GM12878 (cell line): ENCODE results near the gene PTGIS. TPM values are rescaled to one million over a fixed set of nuclear protein-coding genes. Genes with fewer than 3 reads are reported as not detected.
"Not testable (repeated sequence)": the region's sequence is repeated elsewhere in the genome, so short reads cannot be mapped to it uniquely, and the experiment has no call there.

Source experiments
- ATAC-seq: fragments of 200-7000 bp; cut with Tn5 transposase; 3 replicates; pipeline ENCODE4 v1.9.1; 2020; ENCODE audit warnings: mild to moderate bottlenecking, moderate library complexity
- BruUV-seq: library from RNA; stranded (reverse); fragments of 400-500 nt; replicated peaks from 2 replicates; lab custom pipeline; 2021; lab: Mats Ljungman, UMichigan
- CTCF ChIA-PET: fragments of 300-600 bp; sonication (Branson Sonifier 250); formaldehyde crosslinking; extraction: SDS; loops from one replicate; lab custom pipeline; 2021; ENCODE audit warnings: inconsistent platforms; lab: Yijun Ruan, JAX
- POLR2A ChIA-PET: fragments of 350-600 bp; formaldehyde crosslinking; extraction: SDS; loops from one replicate; lab custom pipeline; 2021; ENCODE audit warnings: inconsistent platforms; lab: Charles Lee
- RAD21 ChIA-PET: fragments of 300-600 bp; sonication (Branson Sonifier 250); formaldehyde crosslinking; loops from one replicate; lab custom pipeline; 2023; ENCODE audit warnings: antibody characterized with exemption; ENCODE audit not compliant: unreplicated experiment; lab: Charles Lee
- SMC1A ChIA-PET: fragments of 300-600 bp; sonication (Branson Sonifier 250); formaldehyde crosslinking; loops from one replicate; lab custom pipeline; 2023; ENCODE audit not compliant: unreplicated experiment, uncharacterized antibody; lab: Charles Lee
- DNase-seq: peaks from one replicate; pipeline ENCODE4 v3.0.0-alpha.2; 2011; ENCODE audit warnings: low read depth, low spot score
- FAIRE-seq: peaks from 3 replicates; lab custom pipeline; 2011; peaks lifted over from hg19 to GRCh38; lab: Jason Lieb, UNC
- H2AFZ ChIP-seq: 2 replicates; pipeline ENCODE4 v1.6.0; 2011; ENCODE audit warnings: low read depth, low read length, control low read depth; ENCODE audit not compliant: control insufficient read depth
- H3K27ac ChIP-seq: 2 replicates; pipeline ENCODE4 v1.5.1; 2011; ENCODE audit warnings: control low read depth; ENCODE audit not compliant: control insufficient read depth, insufficient read depth
- H3K27me3 ChIP-seq, 2 experiments: replicated peaks in 1 of 2; 2 replicates each; pipeline versions ENCODE4 v1.6.0 to v1.6.1; 2011; ENCODE audit warnings: low read length in 1 of 2; ENCODE audit not compliant: control insufficient read depth in 2 of 2, insufficient read depth in 2 of 2
- H3K36me3 ChIP-seq, 2 experiments: 2 replicates each; pipeline ENCODE4 v1.5.1; 2011; ENCODE audit warnings: low read length in 1 of 2; ENCODE audit not compliant: control insufficient read depth in 2 of 2, insufficient read depth in 2 of 2
- H3K4me1 ChIP-seq: 2 replicates; pipeline ENCODE4 v1.6.1; 2011; ENCODE audit warnings: mild to moderate bottlenecking, low read length, moderate library complexity, mixed read lengths; ENCODE audit not compliant: control insufficient read depth, insufficient read depth
- H3K4me2 ChIP-seq: 2 replicates; pipeline ENCODE4 v1.6.0; 2011; ENCODE audit warnings: control low read depth; ENCODE audit not compliant: control insufficient read depth, insufficient read depth
- H3K4me3 ChIP-seq: fragments of 200-600 bp; sonication (generic); 2 replicates; pipeline ENCODE4 v1.5.1; 2016
- H3K79me2 ChIP-seq: 2 replicates; pipeline ENCODE4 v1.6.0; 2011; ENCODE audit warnings: low read length; ENCODE audit not compliant: control insufficient read depth, insufficient read depth
- H3K9ac ChIP-seq: 2 replicates; pipeline ENCODE4 v1.8.0; 2011; ENCODE audit warnings: low read length, control low read depth, mixed read lengths; ENCODE audit not compliant: control insufficient read depth, insufficient read depth
- H3K9me3 ChIP-seq: replicated peaks from 3 replicates; pipeline ENCODE4 v1.5.1; 2011; ENCODE audit warnings: mild to moderate bottlenecking, low read length; ENCODE audit not compliant: control insufficient read depth, insufficient read depth
- H4K20me1 ChIP-seq: 2 replicates; pipeline ENCODE4 v1.6.0; 2011; ENCODE audit not compliant: control insufficient read depth, insufficient read depth
- CBX5 ChIP-seq: sonication (generic); IDR thresholded peaks from 2 replicates; pipeline ENCODE4 v1.6.1; 2016; ENCODE audit warnings: low read depth, moderate library complexity, mild to moderate bottlenecking, inconsistent platforms
- E4F1 ChIP-seq: fragments of 450-650 bp; IDR thresholded peaks from 2 replicates; pipeline ENCODE4 v1.6.1; 2018; ENCODE audit warnings: borderline replicate concordance, mild to moderate bottlenecking; ENCODE audit not compliant: partially characterized antibody
- HDAC2 ChIP-seq: fragments of 200-600 bp; sonication (generic); IDR thresholded peaks from 2 replicates; pipeline ENCODE4 v1.6.1; 2017
- MEF2B ChIP-seq: fragments of 450-650 bp; IDR thresholded peaks from 2 replicates; pipeline ENCODE4 v1.6.1; 2018; ENCODE audit warnings: mild to moderate bottlenecking, moderate library complexity; ENCODE audit not compliant: partially characterized antibody, poor library complexity, severe bottlenecking
- POLR2AphosphoS5 ChIP-seq: IDR thresholded peaks from 2 replicates; pipeline ENCODE4 v1.6.1; 2011; ENCODE audit warnings: mild to moderate bottlenecking, low read length, inconsistent platforms
- SREBF1 ChIP-seq: IDR thresholded peaks from 2 replicates; pipeline ENCODE4 v1.6.1; 2012; ENCODE audit warnings: mild to moderate bottlenecking, low read length
- ZNF274 ChIP-seq: IDR thresholded peaks from one replicate; pipeline ENCODE4 v1.8.0; 2011; ENCODE audit not compliant: insufficient read length, insufficient read depth
- WGBS: methylation state at CpG from one replicate; pipeline ENCODE4 v1.1.6; 2016; ENCODE audit warnings: low lambda C conversion rate; ENCODE audit not compliant: insufficient replicate concordance, insufficient coverage; ENCODE audit errors: missing lambda C conversion rate; 5-methylcytosine and 5-hydroxymethylcytosine counted together
- in situ Hi-C: fragments of 300-500 bp; cut with MboI; formaldehyde crosslinking; loops from 9 replicates; pipeline ENCODE4 v1.14.3; 2018; ENCODE audit warnings: mixed read lengths
- intact Hi-C: fragments of 100-400 bp; cut with micrococcal nuclease; formaldehyde crosslinking; loops from one replicate; pipeline ENCODE4 v1.14.2; 2022; ENCODE audit not compliant: unreplicated experiment
- polyA plus RNA-seq, 11 experiments: library from polyadenylated mRNA; depleted of rRNA in 4 of 11; unstranded in 6 of 11; stranded (reverse) in 5 of 11; fragments of >200 nt; fragmentation: Nextera tagmentation in 4 of 11; fragmentation: Illumina TruSeq in 1 of 11; extraction: Ambion mirVana in 4 of 11; extraction: Trizol in 1 of 11; gene quantifications; 1 replicate in 1 of 11; 2 replicates in 10 of 11; pipeline versions ENCODE4 v1.2.1 to v1.2.3, GENCODE V29; 2011 to 2016; ENCODE audit warnings: inconsistent platforms in 2 of 11, missing spikeins in 2 of 11, low read depth in 1 of 11
- total RNA-seq, 4 experiments: library from RNA; depleted of rRNA in 3 of 4; stranded (reverse); fragments of >200 nt in 3 of 4; fragmentation: Illumina TruSeq in 1 of 4; extraction: Trizol in 1 of 4; gene quantifications; 2 replicates each; pipeline versions ENCODE4 v1.2.1 to v1.2.3, GENCODE V29; 2013 to 2021
- TF ChIP-seq, protein P1 (sequence below): fragments of 450-650 bp; IDR thresholded peaks from 2 replicates; pipeline ENCODE4 v1.6.1; 2017; ENCODE audit warnings: mild to moderate bottlenecking, moderate library complexity

PTGIS gene
- total and polyA plus RNA-seq, 10 of the 15 experiments (the other 5 are each of a cell fraction or from before 2014, with no cell fraction given): 0.10 TPM; not detected in 9

- FAIRE-seq: not testable (repeated sequence)
Observed at GRCh38 chr20:49615051-49615400, 47.1 kb upstream of the PTGIS start.

DNA sequence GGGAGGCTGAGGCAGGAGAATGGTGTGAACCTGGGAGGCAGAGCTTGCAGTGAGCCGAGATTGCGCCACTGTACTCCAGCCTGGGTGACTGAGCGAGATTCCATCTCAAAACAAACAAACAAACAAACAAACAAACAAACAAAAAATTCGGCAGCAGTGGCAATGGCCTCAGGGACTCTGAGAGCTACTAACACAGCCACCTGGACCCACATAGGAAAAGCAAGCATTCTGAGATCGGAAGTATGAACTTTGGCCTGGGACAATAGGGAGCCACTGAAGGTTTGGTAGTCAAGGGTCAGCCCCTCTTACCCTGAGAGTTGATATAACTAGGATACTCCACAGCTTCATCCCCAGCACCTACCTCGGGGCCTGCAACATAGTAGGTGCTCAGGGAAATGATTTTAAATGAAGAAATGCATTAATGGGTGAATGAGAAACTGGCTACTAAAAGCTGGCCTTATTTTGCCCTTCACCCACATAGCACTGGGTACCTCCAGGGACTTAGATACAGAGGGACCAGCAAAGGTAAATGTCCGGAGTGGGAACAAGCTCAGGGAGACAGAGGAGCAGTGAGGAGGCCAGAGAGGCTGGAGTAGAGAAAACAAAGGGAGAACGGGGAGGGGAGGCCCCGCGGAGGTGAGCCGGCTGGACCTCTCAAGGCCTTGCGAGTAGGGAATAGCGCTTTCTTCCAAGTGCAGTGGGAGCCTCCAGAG, 46.6 kb upstream of the PTGIS start:
- H3K4me2 ChIP-seq: no peak overlapping the region
- BruUV-seq: no TSS peak
- H3K4me3 ChIP-seq: no peak overlapping the region
- no peak overlapping the region for H3K9ac ChIP-seq
- no peak overlapping the region for H3K27ac ChIP-seq
- in situ Hi-C loops: loop anchor here (5.0 kb wide), 2 partner anchors 233 to 313 kb away; no protein-coding TSS in a partner anchor
- no peaks in the 10 kb centered on the region for H3K36me3 ChIP-seq
- intact Hi-C loops: loop anchor here (5.0 kb wide), 1 partner anchor 208 kb away; no protein-coding TSS in a partner anchor
- RAD21 ChIA-PET: interaction anchor here (0.6 to 1.4 kb wide), 3 partner anchors 61 to 302 kb away, joined by 3 read pairs; no protein-coding TSS in a partner anchor
- WGBS: 74% methylated on average over 13 of the region's 13 CpGs
- no peaks in the 10 kb centered on the region for H3K9me3 ChIP-seq
- FAIRE-seq (no peak), ATAC-seq (no peak), DNase-seq (no peak)
- H3K4me1 ChIP-seq: peaks cover 13% of the 10 kb centered on the region
- CTCF ChIA-PET: interaction anchor here (0.6 to 3.1 kb wide), 10 partner anchors 9 to 235 kb away, joined by 3 to 10 read pairs (median 4); no protein-coding TSS in a partner anchor
- POLR2A ChIA-PET: no interaction called here
- no peaks in the 10 kb centered on the region for H3K79me2 ChIP-seq
- H2AFZ ChIP-seq: no peak overlapping the region
- no peaks in the 10 kb centered on the region for H4K20me1 ChIP-seq
- H3K27me3 ChIP-seq: no peaks in the 10 kb centered on the region
- SMC1A ChIA-PET: interaction anchor here (0.7 to 4.2 kb wide), 10 partner anchors 16 to 318 kb away, joined by 3 to 22 read pairs (median 3); no protein-coding TSS in a partner anchor
- TF ChIP-seq ZNF274 (no peak), SREBF1 (no peak), CBX5 (no peak), HDAC2 (no peak), MEF2B (no peak), E4F1 (no peak), POLR2AphosphoS5 (no peak)
- TF ChIP-seq, protein P1, sequence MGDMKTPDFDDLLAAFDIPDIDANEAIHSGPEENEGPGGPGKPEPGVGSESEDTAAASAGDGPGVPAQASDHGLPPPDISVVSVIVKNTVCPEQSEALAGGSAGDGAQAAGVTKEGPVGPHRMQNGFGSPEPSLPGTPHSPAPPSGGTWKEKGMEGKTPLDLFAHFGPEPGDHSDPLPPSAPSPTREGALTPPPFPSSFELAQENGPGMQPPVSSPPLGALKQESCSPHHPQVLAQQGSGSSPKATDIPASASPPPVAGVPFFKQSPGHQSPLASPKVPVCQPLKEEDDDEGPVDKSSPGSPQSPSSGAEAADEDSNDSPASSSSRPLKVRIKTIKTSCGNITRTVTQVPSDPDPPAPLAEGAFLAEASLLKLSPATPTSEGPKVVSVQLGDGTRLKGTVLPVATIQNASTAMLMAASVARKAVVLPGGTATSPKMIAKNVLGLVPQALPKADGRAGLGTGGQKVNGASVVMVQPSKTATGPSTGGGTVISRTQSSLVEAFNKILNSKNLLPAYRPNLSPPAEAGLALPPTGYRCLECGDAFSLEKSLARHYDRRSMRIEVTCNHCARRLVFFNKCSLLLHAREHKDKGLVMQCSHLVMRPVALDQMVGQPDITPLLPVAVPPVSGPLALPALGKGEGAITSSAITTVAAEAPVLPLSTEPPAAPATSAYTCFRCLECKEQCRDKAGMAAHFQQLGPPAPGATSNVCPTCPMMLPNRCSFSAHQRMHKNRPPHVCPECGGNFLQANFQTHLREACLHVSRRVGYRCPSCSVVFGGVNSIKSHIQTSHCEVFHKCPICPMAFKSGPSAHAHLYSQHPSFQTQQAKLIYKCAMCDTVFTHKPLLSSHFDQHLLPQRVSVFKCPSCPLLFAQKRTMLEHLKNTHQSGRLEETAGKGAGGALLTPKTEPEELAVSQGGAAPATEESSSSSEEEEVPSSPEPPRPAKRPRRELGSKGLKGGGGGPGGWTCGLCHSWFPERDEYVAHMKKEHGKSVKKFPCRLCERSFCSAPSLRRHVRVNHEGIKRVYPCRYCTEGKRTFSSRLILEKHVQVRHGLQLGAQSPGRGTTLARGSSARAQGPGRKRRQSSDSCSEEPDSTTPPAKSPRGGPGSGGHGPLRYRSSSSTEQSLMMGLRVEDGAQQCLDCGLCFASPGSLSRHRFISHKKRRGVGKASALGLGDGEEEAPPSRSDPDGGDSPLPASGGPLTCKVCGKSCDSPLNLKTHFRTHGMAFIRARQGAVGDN: no peak

More at GRCh38 chr20:49615051-49615400, 47.1 kb upstream of the PTGIS start:
- H3K27ac ChIP-seq, H4K20me1 ChIP-seq, intact Hi-C loops, in situ Hi-C loops, H3K27me3 ChIP-seq, H3K4me3 ChIP-seq, H2AFZ ChIP-seq, H3K9me3 ChIP-seq, DNase-seq, H3K79me2 ChIP-seq, H3K36me3 ChIP-seq, BruUV-seq, H3K4me2 ChIP-seq, ATAC-seq, H3K9ac ChIP-seq: not testable (repeated sequence)
- ChIA-PET RAD21 (interaction anchor here (1.0 to 1.4 kb wide), 2 partner anchors 61 to 232 kb away, joined by 3 read pairs; no protein-coding TSS in a partner anchor), CTCF (interaction anchor here (0.9 to 3.1 kb wide), 8 partner anchors 9 to 231 kb away, joined by 3 to 14 read pairs (median 5); no protein-coding TSS in a partner anchor), POLR2A (interaction anchor here (0.6 to 1.2 kb wide), 2 partner anchors 54 to 234 kb away, joined by 3 to 4 read pairs; no protein-coding TSS in a partner anchor), SMC1A (interaction anchor here (0.7 to 4.2 kb wide), 9 partner anchors 20 to 293 kb away, joined by 3 to 22 read pairs (median 3); no protein-coding TSS in a partner anchor)
- 78% methylated on average over 7 of the region's 8 CpGs for WGBS
- H3K4me1 ChIP-seq: peaks cover 18% of the 10 kb centered on the region
